D721Med (cell line): Measurements from ENCODE around the gene CASZ1.

Experiments
- DNase-seq: peaks from one replicate; pipeline ENCODE4 v3.0.0; 2011; ENCODE audit warnings: low spot score; ENCODE audit not compliant: insufficient read length
- FAIRE-seq: peaks from 2 replicates; lab custom pipeline; 2011; peaks lifted over from hg19 to GRCh38; lab: Jason Lieb, UNC
- CTCF ChIP-seq: IDR thresholded peaks from 2 replicates; pipeline ENCODE4 v1.5.1; 2012; ENCODE audit warnings: mild to moderate bottlenecking, control low read depth; ENCODE audit not compliant: insufficient read depth; ENCODE audit errors: missing control alignments

CASZ1 gene

GRCh38 chr1:10764296-10764798, 32.1 kb downstream of the CASZ1 start:
- DNase-seq (no peak), FAIRE-seq (no peak)
- TF ChIP-seq CTCF = no peak

DNA sequence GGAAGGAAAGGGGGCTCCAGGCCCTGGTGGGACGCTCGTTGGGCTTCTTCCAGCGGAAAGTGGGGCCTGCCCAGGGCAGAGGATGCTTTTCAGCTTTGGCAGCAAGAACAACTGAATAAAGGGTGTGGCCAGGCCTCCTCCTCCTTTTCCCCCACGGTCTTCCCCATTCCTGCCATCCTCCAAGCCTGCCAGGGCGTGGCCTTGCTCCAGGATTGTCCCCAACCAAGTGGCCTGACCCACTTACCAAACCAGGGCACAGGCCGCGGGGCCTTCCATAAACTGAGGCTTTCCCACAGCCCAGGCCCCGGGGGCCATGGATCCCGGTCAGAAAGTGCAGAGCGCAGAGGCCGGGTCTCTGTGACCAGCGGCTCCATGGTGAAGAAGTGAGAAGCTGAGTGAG, 33.6 kb downstream of the CASZ1 start:
- DNase-seq = no peak
- FAIRE-seq = no peak
- no peak for TF ChIP-seq CTCF

GRCh38 chr1:10762153-10762523, 34.3 kb downstream of the CASZ1 start:
- FAIRE-seq = no peak
- TF ChIP-seq CTCF = no peak
- DNase-seq = no peak

DNA sequence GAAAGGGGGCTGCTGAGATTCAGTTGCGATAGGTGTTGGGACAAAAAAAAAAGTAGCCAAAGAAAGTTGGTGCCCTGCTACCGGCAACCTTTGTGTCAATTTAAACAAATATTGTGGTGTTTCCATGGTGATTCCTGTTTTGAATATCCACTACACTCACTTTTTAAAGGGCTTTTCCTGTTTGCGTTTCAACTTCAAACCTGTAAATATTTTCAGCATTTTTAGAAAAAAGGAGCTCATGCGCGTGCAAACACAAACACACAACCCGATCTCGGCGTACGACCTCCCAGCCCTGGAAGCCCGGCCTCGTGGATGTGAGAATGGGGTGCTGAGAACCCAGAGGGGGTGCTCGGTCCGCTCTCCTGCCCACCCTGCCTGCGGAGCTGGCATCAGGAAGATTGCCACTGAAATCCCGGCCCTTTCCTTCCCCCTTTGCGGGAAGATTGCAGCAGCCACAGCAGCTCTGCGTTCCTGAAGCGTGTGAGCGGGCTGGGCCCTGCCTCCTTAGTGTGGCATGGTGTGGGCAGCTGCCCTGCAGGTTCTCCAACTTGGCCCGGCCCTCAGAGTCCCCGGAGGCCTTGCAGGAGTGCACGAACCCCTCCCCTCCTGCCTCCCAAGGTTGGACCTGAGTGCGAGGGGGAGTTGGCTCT, 34.8 kb downstream of the CASZ1 start:
- DNase-seq (no peak), FAIRE-seq (no peak)
- TF ChIP-seq CTCF = no peak

- no peak for TF ChIP-seq CTCF
- FAIRE-seq (no peak), DNase-seq (no peak)
Measured at GRCh38 chr1:10760566-10761502, 35.6 kb downstream of the CASZ1 start.

- no peak for TF ChIP-seq CTCF
- DNase-seq = no peak
Measured at GRCh38 chr1:10759413-10760200, 36.8 kb downstream of the CASZ1 start.

More at GRCh38 chr1:10759413-10760200, 36.8 kb downstream of the CASZ1 start:
- FAIRE-seq = no peak
